ENCODE data around the gene PANX3. TPM values are rescaled to one million over a fixed set of nuclear protein-coding genes. Genes with fewer than 3 reads are reported as not detected.

PANX3 gene
- total RNA-seq, 2 experiments from 2014 or later = not detected

GRCh38 chr11:124661553-124661952 lies 50.3 kb downstream of the PANX3 start:
- Mint-ChIP-seq H3K4me3 (no peak overlapping the region), H3K4me1 (ENCODE audit: low read depth) (no peaks in the 10 kb centered on the region), H3K36me3 (ENCODE audit: low read depth) (peaks cover 43% of the 10 kb centered on the region), H3K9me3 (no peaks in the 10 kb centered on the region), H3K27me3 (no peaks in the 10 kb centered on the region), H3K27ac (no peak overlapping the region)
- no peak for ATAC-seq (ENCODE audit: poor library complexity)
- intact Hi-C loops (cut with DNase I, micrococcal nuclease) = loop anchor here in 1 of 2 experiments (10.0 kb wide), 1 partner anchor 133 kb away; no protein-coding TSS in a partner anchor
- Histone ChIP-seq H3K9me3 (ENCODE audit: control insufficient read depth in 1 of 2, insufficient read depth in 1 of 2, low read length in 2 of 2) (no peaks in the 10 kb centered on the region), H3K4me1 (ENCODE audit: insufficient read depth, low read length) (no peaks in the 10 kb centered on the region), H3K36me3 (ENCODE audit: insufficient read depth, low read length) (no peaks in the 10 kb centered on the region), H3K4me3 (ENCODE audit: low read length) (no peak overlapping the region), H3K27ac (ENCODE audit: low read depth in 1 of 2, low read length in 2 of 2) (no peak overlapping the region), H3K27me3 (ENCODE audit: control insufficient read depth in 1 of 2, insufficient read depth in 2 of 2, low read length in 2 of 2) (no peaks in the 10 kb centered on the region)
- CTCF ChIA-PET = interaction anchor here (0.7 to 1.4 kb wide), 2 partner anchors 16 to 17 kb away, joined by 3 to 6 read pairs; no protein-coding TSS in a partner anchor
- POLR2A ChIA-PET = interaction anchor here (0.9 kb wide), 1 partner anchor 214 kb away, joined by 3 read pairs; no protein-coding TSS in a partner anchor
- DNase-seq = no peak
- TF ChIP-seq CTCF (IDR thresholded peaks at IDR 0.05) = no peak

GRCh38 chr11:124662106-124662505 lies 50.9 kb downstream of the PANX3 start:
- ATAC-seq (ENCODE audit: poor library complexity) (no peak), DNase-seq (no peak)
- Mint-ChIP-seq H3K36me3 (ENCODE audit: low read depth) (peaks cover 42% of the 10 kb centered on the region), H3K27ac (no peak overlapping the region), H3K4me3 (no peak overlapping the region), H3K9me3 (no peaks in the 10 kb centered on the region), H3K27me3 (no peaks in the 10 kb centered on the region), H3K4me1 (ENCODE audit: low read depth) (no peaks in the 10 kb centered on the region)
- no peak for TF ChIP-seq CTCF (IDR thresholded peaks at IDR 0.05)
- no peaks in the 10 kb centered on the region for H3K36me3 ChIP-seq (ENCODE audit: insufficient read depth, low read length)
- no peak overlapping the region for H3K4me3 ChIP-seq (ENCODE audit: low read length)
- no peaks in the 10 kb centered on the region for H3K4me1 ChIP-seq (ENCODE audit: insufficient read depth, low read length)
- POLR2A ChIA-PET = no interaction called here
- H3K9me3 ChIP-seq (ENCODE audit: control insufficient read depth in 1 of 2, insufficient read depth in 1 of 2, low read length in 2 of 2) = no peaks in the 10 kb centered on the region
- H3K27me3 ChIP-seq (ENCODE audit: control insufficient read depth in 1 of 2, insufficient read depth in 2 of 2, low read length in 2 of 2) = no peaks in the 10 kb centered on the region
- no peak overlapping the region for H3K27ac ChIP-seq (ENCODE audit: low read depth in 1 of 2, low read length in 2 of 2)
- intact Hi-C loops (cut with DNase I, micrococcal nuclease) = loop anchor here in 1 of 2 experiments (10.0 kb wide), 1 partner anchor 133 kb away; no protein-coding TSS in a partner anchor
- CTCF ChIA-PET = interaction anchor here (0.7 to 1.4 kb wide), 2 partner anchors 16 to 18 kb away, joined by 3 to 6 read pairs; no protein-coding TSS in a partner anchor

GRCh38 chr11:124663861-124664260 lies 52.6 kb downstream of the PANX3 start:
- DNase-seq (no peak), ATAC-seq (ENCODE audit: poor library complexity) (no peak)
- H3K4me1 ChIP-seq (ENCODE audit: insufficient read depth, low read length) = no peaks in the 10 kb centered on the region
- no peaks in the 10 kb centered on the region for H3K27me3 ChIP-seq (ENCODE audit: control insufficient read depth in 1 of 2, insufficient read depth in 2 of 2, low read length in 2 of 2)
- H3K9me3 ChIP-seq (ENCODE audit: control insufficient read depth in 1 of 2, insufficient read depth in 1 of 2, low read length in 2 of 2) = no peaks in the 10 kb centered on the region
- Mint-ChIP-seq H3K4me1 (ENCODE audit: low read depth) (no peaks in the 10 kb centered on the region), H3K9me3 (no peaks in the 10 kb centered on the region), H3K27ac (no peak overlapping the region), H3K36me3 (ENCODE audit: low read depth) (peaks cover 26% of the 10 kb centered on the region), H3K27me3 (no peaks in the 10 kb centered on the region), H3K4me3 (no peak overlapping the region)
- ChIA-PET POLR2A (no interaction called here), CTCF (interaction anchor here (0.7 to 1.0 kb wide), 3 partner anchors 10 to 130 kb away, joined by 3 read pairs; partner anchors contain the start of genes SIAE and SPA17)
- no peaks in the 10 kb centered on the region for H3K36me3 ChIP-seq (ENCODE audit: insufficient read depth, low read length)
- H3K4me3 ChIP-seq (ENCODE audit: low read length) = no peak overlapping the region
- no peak overlapping the region for H3K27ac ChIP-seq (ENCODE audit: low read depth in 1 of 2, low read length in 2 of 2)
- intact Hi-C loops (cut with DNase I, micrococcal nuclease) = loop anchor here in 1 of 2 experiments (10.0 kb wide), 1 partner anchor 131 kb away; no protein-coding TSS in a partner anchor
- TF ChIP-seq CTCF (IDR thresholded peaks at IDR 0.05) = no peak

All from CD4-positive, alpha-beta T cell (primary cell).